OCI-LY7 (cell line): Measurements from ENCODE around the gene DCST2. TPM values are rescaled to one million over a fixed set of nuclear protein-coding genes. Genes with fewer than 3 reads are reported as not detected.

Experiments used
- BruUV-seq: library from RNA; stranded (reverse); fragments of 400-500 nt; replicated peaks from 2 replicates; lab custom pipeline; 2021; lab: Mats Ljungman, UMichigan
- CTCF ChIA-PET: fragments of 300-600 bp; sonication (Branson Sonifier 250); formaldehyde crosslinking; loops from one replicate; lab custom pipeline; 2022; ENCODE audit warnings: antibody characterized with exemption; ENCODE audit not compliant: unreplicated experiment; lab: Charles Lee
- POLR2A ChIA-PET: fragments of 300-600 bp; sonication (Branson Sonifier 250); formaldehyde crosslinking; loops from one replicate; lab custom pipeline; 2022; ENCODE audit warnings: antibody characterized with exemption; lab: Charles Lee
- DNase-seq: peaks from one replicate; pipeline ENCODE4 v3.0.0-alpha.2; 2015; ENCODE audit warnings: low spot score
- H2AFZ ChIP-seq: fragments of 200-600 bp; sonication (generic), shearing (Covaris generic); 2 replicates; pipeline ENCODE4 v1.6.1; 2014; ENCODE audit warnings: mild to moderate bottlenecking, antibody characterized with exemption, low read length, moderate library complexity
- H3K27ac ChIP-seq: fragments of 200-600 bp; sonication (generic); 2 replicates; pipeline ENCODE4 v1.5.1; 2014; ENCODE audit warnings: mixed run types, low read depth, mild to moderate bottlenecking, moderate library complexity, low read length, inconsistent platforms; ENCODE audit not compliant: poor library complexity, severe bottlenecking
- H3K36me3 ChIP-seq: fragments of 200-600 bp; sonication (generic); 2 replicates; pipeline ENCODE4 v1.6.1; 2014; ENCODE audit warnings: mild to moderate bottlenecking, antibody characterized with exemption, low read length, moderate library complexity, mixed read lengths; ENCODE audit not compliant: insufficient read depth
- H3K4me1 ChIP-seq: fragments of 200-600 bp; sonication (generic); 2 replicates; pipeline ENCODE4 v1.5.1; 2014; ENCODE audit warnings: mild to moderate bottlenecking, low read length; ENCODE audit not compliant: insufficient read depth, poor library complexity, severe bottlenecking
- H3K4me2 ChIP-seq: fragments of 200-600 bp; sonication (generic); 2 replicates; pipeline ENCODE4 v1.6.1; 2014; ENCODE audit warnings: mild to moderate bottlenecking, low read length
- H3K4me3 ChIP-seq: fragments of 200-600 bp; sonication (generic); 2 replicates; pipeline ENCODE4 v1.5.1; 2014; ENCODE audit warnings: mild to moderate bottlenecking, low read depth, low read length; ENCODE audit not compliant: poor library complexity, severe bottlenecking
- H3K79me2 ChIP-seq: fragments of 200-600 bp; sonication (generic); 2 replicates; pipeline ENCODE4 v1.6.1; 2016; ENCODE audit warnings: low read depth, mild to moderate bottlenecking, low read length, moderate library complexity, mixed read lengths; ENCODE audit not compliant: insufficient read depth
- H3K9me2 ChIP-seq: fragments of 200-600 bp; sonication (generic); 2 replicates; pipeline ENCODE4 v1.6.1; 2016; ENCODE audit warnings: mild to moderate bottlenecking, low read length, mixed read lengths; ENCODE audit not compliant: insufficient read depth
- H3K9me3 ChIP-seq: fragments of 200-600 bp; sonication (generic); 2 replicates; pipeline ENCODE4 v1.6.1; 2014; ENCODE audit warnings: mild to moderate bottlenecking, mixed run types, low read length, mixed read lengths
- H4K20me1 ChIP-seq: fragments of 200-600 bp; sonication (generic); 2 replicates; pipeline ENCODE4 v1.6.1; 2014; ENCODE audit warnings: mild to moderate bottlenecking, antibody characterized with exemption, low read length, moderate library complexity, mixed read lengths; ENCODE audit not compliant: insufficient read depth
- CTCF ChIP-seq: fragments of 200-600 bp; sonication (generic); conservative IDR thresholded peaks from 2 replicates; pipeline ENCODE4 v1.5.1; 2014; ENCODE audit warnings: mild to moderate bottlenecking, antibody characterized with exemption, low read length, moderate library complexity, mixed read lengths
- EZH2phosphoT487 ChIP-seq: fragments of 200-600 bp; sonication (generic); IDR thresholded peaks from 2 replicates; pipeline ENCODE4 v1.6.1; 2018; ENCODE audit warnings: low read depth, borderline replicate concordance, mild to moderate bottlenecking, mixed run types, antibody characterized with exemption, low read length, moderate library complexity, mixed read lengths
- intact Hi-C: fragments of 100-400 bp; cut with micrococcal nuclease; formaldehyde crosslinking; loops from one replicate; pipeline ENCODE4 v1.10.0; 2022; ENCODE audit not compliant: unreplicated experiment
- total RNA-seq, 2 experiments: library from RNA; depleted of rRNA in 1 of 2; stranded (reverse); fragments of >200 nt in 1 of 2; shearing (Covaris generic) in 1 of 2; gene quantifications; 2 replicates each; pipeline ENCODE4 v1.2.3, GENCODE V29; 2014 to 2022

Gene DCST2
- total RNA-seq, 2 experiments from 2014 or later = 0.85 to 2.0 TPM

DNA sequence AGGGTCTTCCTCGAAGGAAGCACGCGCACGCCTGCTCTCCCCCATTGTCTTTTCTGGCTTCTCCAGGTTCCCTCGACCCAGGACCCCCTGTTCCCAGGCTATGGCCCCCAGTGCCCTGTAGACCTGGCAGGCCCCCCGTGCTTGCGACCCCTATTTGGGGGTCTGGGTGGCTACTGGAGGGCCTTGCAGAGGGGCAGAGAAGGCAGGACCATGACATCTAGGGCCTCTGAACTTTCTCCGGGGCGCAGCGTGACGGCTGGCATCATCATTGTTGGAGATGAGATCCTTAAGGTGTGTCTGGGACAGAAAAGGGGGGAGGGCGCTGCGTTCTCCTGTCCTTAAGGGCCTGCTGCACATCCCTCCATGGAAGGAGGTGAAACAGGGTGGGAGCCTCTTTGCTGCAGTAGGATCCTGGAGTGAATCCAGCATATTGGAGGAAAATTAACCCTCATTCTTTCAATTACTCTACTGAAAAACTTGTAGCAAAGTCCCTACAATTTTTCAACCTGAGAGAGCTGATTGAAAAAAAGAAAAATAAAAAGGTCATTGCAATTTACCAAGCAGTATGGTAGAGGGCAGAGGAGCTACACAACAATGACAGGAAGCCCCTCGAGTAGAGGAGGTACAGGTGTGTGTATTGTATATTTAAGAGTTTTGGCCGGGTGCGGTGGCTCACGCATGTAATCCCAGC is 49.7 kb downstream of the DCST2 start:
- H3K9me3 ChIP-seq = no peaks in the 10 kb centered on the region
- peak overlapping the region; percentile 77 for H3K4me3 ChIP-seq
- H3K79me2 ChIP-seq = peaks cover 50% of the 10 kb centered on the region
- peak overlapping the region; percentile 65 for H3K27ac ChIP-seq
- H3K36me3 ChIP-seq = peaks cover 64% of the 10 kb centered on the region
- POLR2A ChIA-PET = interaction anchor here (0.6 to 3.2 kb wide), 12 partner anchors 10 to 138 kb away, joined by 3 to 16 read pairs (median 4); partner anchors contain the start of gene PYGO2
- peak overlapping the region; percentile 90 for H3K4me2 ChIP-seq
- DNase-seq = peak; percentile 66
- no peaks in the 10 kb centered on the region for H3K9me2 ChIP-seq
- intact Hi-C loops = loop anchor here (1.0 to 5.0 kb wide), 4 partner anchors 9 to 78 kb away; partner anchors contain the start of gene EFNA4
- peaks cover 18% of the 10 kb centered on the region for H3K4me1 ChIP-seq
- TF ChIP-seq EZH2phosphoT487 (no peak), CTCF (peak; percentile 66)
- CTCF ChIA-PET = interaction anchor here (0.6 to 1.3 kb wide), 4 partner anchors 28 to 78 kb away, joined by 3 to 4 read pairs (median 3); partner anchors contain the start of gene PBXIP1
- no TSS peak for BruUV-seq
- H2AFZ ChIP-seq = no peak overlapping the region; the same call in 1 of the 2 replicates
- no peaks in the 10 kb centered on the region for H4K20me1 ChIP-seq

GRCh38 chr1:154982897-154983648 is 50.5 kb downstream of the DCST2 start, which contains the start of gene FLAD1:
TSS of gene FLAD1 (plus strand) at chr1:154983344. CDS start at chr1:154983695, 351 bp downstream.
- Histone ChIP-seq H3K9me2 (no peaks in the 10 kb centered on the region), H3K9me3 (no peaks in the 10 kb centered on the region), H3K27ac (peak within 1 kb of the TSS; percentile 80), H2AFZ (peak within 1 kb of the TSS; percentile 70), H3K36me3 (peaks cover 62% of the 10 kb centered on the region), H3K4me2 (peak within 1 kb of the TSS; percentile 90), H4K20me1 (no peaks in the 10 kb centered on the region), H3K4me1 (peaks cover 21% of the 10 kb centered on the region), H3K4me3 (peak within 1 kb of the TSS; percentile 77), H3K79me2 (peaks cover 55% of the 10 kb centered on the region)
- peak; percentile 100 for DNase-seq
- BruUV-seq = no TSS peak
- TF ChIP-seq EZH2phosphoT487 = no peak
- no peak for TF ChIP-seq CTCF
- intact Hi-C loops = loop anchor here (1.0 to 5.0 kb wide), 4 partner anchors 8 to 79 kb away; partner anchors contain the start of gene EFNA4
- ChIA-PET CTCF (interaction anchor here (1.0 to 1.3 kb wide), 3 partner anchors 27 to 79 kb away, joined by 3 to 4 read pairs (median 3); partner anchors contain the start of gene PBXIP1), POLR2A (interaction anchor here (0.6 to 3.2 kb wide), 13 partner anchors 11 to 139 kb away, joined by 3 to 16 read pairs (median 4); partner anchors contain the start of genes PBXIP1, PYGO2 and SHC1)
